Medulla oblongata (tissue), 1 donor: ENCODE measurements around the gene PARD6B.
"Not testable (repeated sequence)": the region's sequence is repeated elsewhere in the genome, so short reads cannot be mapped to it uniquely, and the experiment has no call there.

Source experiments
- DNase-seq: peaks from one replicate; pipeline ENCODE4 v3.0.0-alpha.2; 2015; ENCODE audit errors: extremely low spot score

PARD6B gene

GRCh38 chr20:50703651-50704438 is 27.5 kb upstream of the PARD6B start:
- not testable (repeated sequence) for DNase-seq

GRCh38 chr20:50704514-50704913 is 26.9 kb upstream of the PARD6B start:
- DNase-seq, result no peak

- DNase-seq, result no peak
Observed at GRCh38 chr20:50704971-50705370, 26.4 kb upstream of the PARD6B start.

GRCh38 chr20:50708845-50709635 is 22.3 kb upstream of the PARD6B start:
- DNase-seq, result no peak

GRCh38 chr20:50709636-50709973 is 21.8 kb upstream of the PARD6B start:
- DNase-seq, result no peak

- DNase-seq, result no peak
Observed at GRCh38 chr20:50710492-50711063, 20.8 kb upstream of the PARD6B start.

GRCh38 chr20:50711113-50711825 is 20.1 kb upstream of the PARD6B start:
- no peak for DNase-seq

GRCh38 chr20:50712771-50713656 is 18.4 kb upstream of the PARD6B start:
- no peak for DNase-seq

- peak; percentile 60 for DNase-seq
Observed at GRCh38 chr20:50713657-50714101, 17.7 kb upstream of the PARD6B start.

GRCh38 chr20:50714426-50714825 is 17.0 kb upstream of the PARD6B start:
- not testable (repeated sequence) for DNase-seq

GRCh38 chr20:50715694-50716093 is 15.7 kb upstream of the PARD6B start:
- DNase-seq, result no peak

- no peak for DNase-seq
Observed at GRCh38 chr20:50716518-50716917, 14.9 kb upstream of the PARD6B start.

GRCh38 chr20:50717312-50717711 is 14.1 kb upstream of the PARD6B start:
- no peak for DNase-seq

- DNase-seq, result no peak
Observed at GRCh38 chr20:50717974-50718761, 13.2 kb upstream of the PARD6B start.

- DNase-seq, result no peak
Observed at GRCh38 chr20:50719328-50719727, 12.1 kb upstream of the PARD6B start.

- DNase-seq, result no peak
Observed at GRCh38 chr20:50720026-50720425, 11.4 kb upstream of the PARD6B start.

- no peak for DNase-seq
Observed at GRCh38 chr20:50720582-50720981, 10.8 kb upstream of the PARD6B start.

- DNase-seq, result peak; percentile 59
Observed at GRCh38 chr20:50721881-50722281, 9.5 kb upstream of the PARD6B start.

GRCh38 chr20:50722424-50723155 is 8.8 kb upstream of the PARD6B start:
- DNase-seq, result no peak

- no peak for DNase-seq
Observed at GRCh38 chr20:50723672-50724071, 7.7 kb upstream of the PARD6B start.
